Panc1 (cell line): Measurements from ENCODE around the gene CPT1B.

ENCODE experiments used
- POLR2AphosphoS5 ChIP-seq: IDR thresholded peaks from 2 replicates; pipeline ENCODE4 v1.6.1; 2012; ENCODE audit warnings: mild to moderate bottlenecking, low read depth, low read length, moderate library complexity
- TF ChIP-seq, protein P1 (sequence below): fragments of 450-650 bp; IDR thresholded peaks from 2 replicates; pipeline ENCODE4 v1.5.1; 2017; ENCODE audit warnings: mild to moderate bottlenecking

DNA sequence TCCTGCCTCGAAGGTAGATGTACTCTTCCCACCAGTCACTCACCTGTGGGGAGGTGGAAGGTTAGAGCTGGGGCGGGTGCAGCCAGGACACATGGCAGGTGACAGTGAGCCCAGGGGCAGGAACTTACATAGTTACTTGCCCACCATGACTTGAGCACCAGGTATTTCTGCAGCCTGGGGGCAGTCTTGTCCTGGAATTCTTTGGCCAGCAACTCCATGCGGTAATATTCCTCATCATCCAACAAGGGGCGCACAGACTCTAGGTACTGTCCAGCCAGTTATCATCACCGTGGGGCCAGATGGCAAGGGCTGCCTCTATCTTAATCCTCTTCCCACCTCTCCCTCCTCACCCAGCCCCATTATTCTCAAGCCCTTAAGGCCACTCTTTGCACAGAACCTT, 2.2 kb downstream of the CPT1B start:
- TF ChIP-seq, protein P1, sequence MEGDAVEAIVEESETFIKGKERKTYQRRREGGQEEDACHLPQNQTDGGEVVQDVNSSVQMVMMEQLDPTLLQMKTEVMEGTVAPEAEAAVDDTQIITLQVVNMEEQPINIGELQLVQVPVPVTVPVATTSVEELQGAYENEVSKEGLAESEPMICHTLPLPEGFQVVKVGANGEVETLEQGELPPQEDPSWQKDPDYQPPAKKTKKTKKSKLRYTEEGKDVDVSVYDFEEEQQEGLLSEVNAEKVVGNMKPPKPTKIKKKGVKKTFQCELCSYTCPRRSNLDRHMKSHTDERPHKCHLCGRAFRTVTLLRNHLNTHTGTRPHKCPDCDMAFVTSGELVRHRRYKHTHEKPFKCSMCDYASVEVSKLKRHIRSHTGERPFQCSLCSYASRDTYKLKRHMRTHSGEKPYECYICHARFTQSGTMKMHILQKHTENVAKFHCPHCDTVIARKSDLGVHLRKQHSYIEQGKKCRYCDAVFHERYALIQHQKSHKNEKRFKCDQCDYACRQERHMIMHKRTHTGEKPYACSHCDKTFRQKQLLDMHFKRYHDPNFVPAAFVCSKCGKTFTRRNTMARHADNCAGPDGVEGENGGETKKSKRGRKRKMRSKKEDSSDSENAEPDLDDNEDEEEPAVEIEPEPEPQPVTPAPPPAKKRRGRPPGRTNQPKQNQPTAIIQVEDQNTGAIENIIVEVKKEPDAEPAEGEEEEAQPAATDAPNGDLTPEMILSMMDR = no peak; the same call in 1 of the 2 replicates
- no peak for TF ChIP-seq POLR2AphosphoS5
